ENCODE results near the gene GRK4. TPM values are rescaled to one million over a fixed set of nuclear protein-coding genes. Genes with fewer than 3 reads are reported as not detected.

Gene GRK4
- total and polyA plus RNA-seq, 10 of the 15 experiments (the other 5 are each of a cell fraction or from before 2014, with no cell fraction given): 1.1 to 4.0 (median 2.5) TPM

DNA sequence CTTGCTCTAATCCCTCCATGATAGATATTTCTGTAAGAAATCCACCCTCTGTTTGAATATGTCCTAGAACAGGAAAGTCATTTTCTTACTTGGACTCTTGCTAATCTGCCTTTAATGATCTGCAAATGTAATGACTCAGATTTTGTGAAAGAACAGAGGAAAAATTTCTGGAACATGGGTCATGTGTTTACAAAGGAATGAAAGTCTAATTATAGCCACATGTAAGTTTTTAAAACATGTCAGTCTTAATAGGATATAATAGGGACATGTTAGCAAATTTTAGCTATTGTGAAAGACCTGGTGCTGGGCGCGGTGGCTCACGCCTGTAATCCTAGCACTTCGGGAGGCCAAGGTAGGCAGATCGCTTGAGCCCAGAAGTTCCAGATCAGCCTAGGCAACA, 47.6 kb downstream of the GRK4 start (continued):
- TF ChIP-seq, protein P1, sequence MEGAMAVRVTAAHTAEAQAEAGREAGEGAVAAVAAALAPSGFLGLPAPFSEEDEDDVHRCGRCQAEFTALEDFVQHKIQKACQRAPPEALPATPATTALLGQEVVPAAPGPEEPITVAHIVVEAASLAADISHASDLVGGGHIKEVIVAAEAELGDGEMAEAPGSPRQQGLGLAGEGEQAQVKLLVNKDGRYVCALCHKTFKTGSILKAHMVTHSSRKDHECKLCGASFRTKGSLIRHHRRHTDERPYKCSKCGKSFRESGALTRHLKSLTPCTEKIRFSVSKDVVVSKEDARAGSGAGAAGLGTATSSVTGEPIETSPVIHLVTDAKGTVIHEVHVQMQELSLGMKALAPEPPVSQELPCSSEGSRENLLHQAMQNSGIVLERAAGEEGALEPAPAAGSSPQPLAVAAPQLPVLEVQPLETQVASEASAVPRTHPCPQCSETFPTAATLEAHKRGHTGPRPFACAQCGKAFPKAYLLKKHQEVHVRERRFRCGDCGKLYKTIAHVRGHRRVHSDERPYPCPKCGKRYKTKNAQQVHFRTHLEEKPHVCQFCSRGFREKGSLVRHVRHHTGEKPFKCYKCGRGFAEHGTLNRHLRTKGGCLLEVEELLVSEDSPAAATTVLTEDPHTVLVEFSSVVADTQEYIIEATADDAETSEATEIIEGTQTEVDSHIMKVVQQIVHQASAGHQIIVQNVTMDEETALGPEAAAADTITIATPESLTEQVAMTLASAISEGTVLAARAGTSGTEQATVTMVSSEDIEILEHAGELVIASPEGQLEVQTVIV (IDR thresholded peaks at IDR 0.05; ENCODE audit: borderline replicate concordance, partially characterized antibody): no peak
- TF ChIP-seq SRF (IDR thresholded peaks at IDR 0.05; ENCODE audit: low read depth in 2 of 2, low read length in 2 of 2): no peak

DNA sequence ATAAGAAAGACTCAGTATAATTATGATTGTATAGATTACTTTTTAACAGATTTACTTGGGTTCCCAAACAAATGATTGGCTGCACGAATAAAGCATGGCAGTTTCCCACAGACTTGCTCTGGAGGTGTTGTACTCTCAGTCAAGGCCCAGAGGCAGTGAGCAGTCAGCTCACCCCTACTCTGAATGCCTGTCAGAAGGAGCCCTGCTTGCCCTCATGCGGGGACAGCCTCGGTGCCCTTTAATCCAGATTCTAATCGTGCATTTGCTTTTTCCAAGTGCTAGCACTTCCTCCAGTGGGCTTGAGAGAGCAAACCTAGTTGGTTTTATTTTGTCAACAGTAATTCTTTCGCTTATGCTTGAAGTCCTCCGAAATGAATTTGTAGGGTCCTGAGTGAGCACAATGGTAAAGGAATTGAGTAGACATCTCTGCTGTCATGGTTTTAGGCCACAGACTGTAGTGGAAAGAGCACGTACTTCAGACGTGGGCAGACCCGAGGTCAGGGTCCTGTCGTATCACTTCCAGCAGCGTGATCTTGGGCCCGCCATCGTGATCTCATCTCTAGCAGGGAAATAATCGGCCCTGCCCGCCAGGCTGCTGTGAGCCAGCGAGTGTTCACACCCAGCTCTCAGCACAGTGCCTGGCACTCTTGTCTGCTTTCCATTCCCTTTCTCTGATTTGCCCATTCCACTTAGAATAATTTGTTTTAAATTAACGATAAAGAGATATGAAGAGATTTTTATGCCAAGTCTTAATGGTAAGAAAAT, 48.3 kb downstream of the GRK4 start:
- Histone ChIP-seq H3K9ac (ENCODE audit: control insufficient read depth, insufficient read depth, low read length) (no peak overlapping the region), H3K79me2 (ENCODE audit: control insufficient read depth, insufficient read depth, low read length) (no peaks in the 10 kb centered on the region), H3K9me3 (replicated peaks; ENCODE audit: control insufficient read depth, insufficient read depth, low read length) (no peaks in the 10 kb centered on the region), H3K4me2 (ENCODE audit: control insufficient read depth, insufficient read depth) (no peak overlapping the region), H3K4me1 (ENCODE audit: control insufficient read depth, insufficient read depth, low read length) (peaks cover 25% of the 10 kb centered on the region), H3K4me3 (no peak overlapping the region), H3K27me3 (replicated peaks in 1 of 2; ENCODE audit: control insufficient read depth in 2 of 2, insufficient read depth in 2 of 2, low read length in 1 of 2) (no peaks in the 10 kb centered on the region; a peak in 1 of 4 replicates), H2AFZ (ENCODE audit: control insufficient read depth, low read depth, low read length) (no peak overlapping the region), H3K27ac (ENCODE audit: control insufficient read depth, insufficient read depth) (no peak overlapping the region), H3K36me3 (ENCODE audit: control insufficient read depth in 2 of 2, insufficient read depth in 2 of 2, low read length in 1 of 2) (no peaks in the 10 kb centered on the region), H4K20me1 (ENCODE audit: control insufficient read depth, insufficient read depth) (no peaks in the 10 kb centered on the region)
- POLR2A ChIA-PET: no interaction called here
- in situ Hi-C loops (cut with MboI) (no loop called here), intact Hi-C loops (cut with micrococcal nuclease; ENCODE audit: unreplicated experiment) (no loop called here)
- RAD21 ChIA-PET (ENCODE audit: unreplicated experiment): interaction anchor here (3.5 kb wide), 1 partner anchor 26 kb away, joined by 22 read pairs; no protein-coding TSS in a partner anchor
- 88% methylated on average over 17 of the region's 17 CpGs for WGBS (ENCODE audit: insufficient coverage, insufficient replicate concordance, low lambda C conversion rate, missing lambda C conversion rate)
- CTCF ChIA-PET: no interaction called here
- ATAC-seq (no peak), FAIRE-seq (no peak), DNase-seq (ENCODE audit: low read depth, low spot score) (no peak)
- SMC1A ChIA-PET (ENCODE audit: uncharacterized antibody, unreplicated experiment): no interaction called here
- TF ChIP-seq, protein P2, sequence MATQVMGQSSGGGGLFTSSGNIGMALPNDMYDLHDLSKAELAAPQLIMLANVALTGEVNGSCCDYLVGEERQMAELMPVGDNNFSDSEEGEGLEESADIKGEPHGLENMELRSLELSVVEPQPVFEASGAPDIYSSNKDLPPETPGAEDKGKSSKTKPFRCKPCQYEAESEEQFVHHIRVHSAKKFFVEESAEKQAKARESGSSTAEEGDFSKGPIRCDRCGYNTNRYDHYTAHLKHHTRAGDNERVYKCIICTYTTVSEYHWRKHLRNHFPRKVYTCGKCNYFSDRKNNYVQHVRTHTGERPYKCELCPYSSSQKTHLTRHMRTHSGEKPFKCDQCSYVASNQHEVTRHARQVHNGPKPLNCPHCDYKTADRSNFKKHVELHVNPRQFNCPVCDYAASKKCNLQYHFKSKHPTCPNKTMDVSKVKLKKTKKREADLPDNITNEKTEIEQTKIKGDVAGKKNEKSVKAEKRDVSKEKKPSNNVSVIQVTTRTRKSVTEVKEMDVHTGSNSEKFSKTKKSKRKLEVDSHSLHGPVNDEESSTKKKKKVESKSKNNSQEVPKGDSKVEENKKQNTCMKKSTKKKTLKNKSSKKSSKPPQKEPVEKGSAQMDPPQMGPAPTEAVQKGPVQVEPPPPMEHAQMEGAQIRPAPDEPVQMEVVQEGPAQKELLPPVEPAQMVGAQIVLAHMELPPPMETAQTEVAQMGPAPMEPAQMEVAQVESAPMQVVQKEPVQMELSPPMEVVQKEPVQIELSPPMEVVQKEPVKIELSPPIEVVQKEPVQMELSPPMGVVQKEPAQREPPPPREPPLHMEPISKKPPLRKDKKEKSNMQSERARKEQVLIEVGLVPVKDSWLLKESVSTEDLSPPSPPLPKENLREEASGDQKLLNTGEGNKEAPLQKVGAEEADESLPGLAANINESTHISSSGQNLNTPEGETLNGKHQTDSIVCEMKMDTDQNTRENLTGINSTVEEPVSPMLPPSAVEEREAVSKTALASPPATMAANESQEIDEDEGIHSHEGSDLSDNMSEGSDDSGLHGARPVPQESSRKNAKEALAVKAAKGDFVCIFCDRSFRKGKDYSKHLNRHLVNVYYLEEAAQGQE (IDR thresholded peaks at IDR 0.05; ENCODE audit: low read depth, low read length): no peak
- no peak for TF ChIP-seq CBFB (IDR thresholded peaks at IDR 0.05; ENCODE audit: low read depth)
- TF ChIP-seq MYC (IDR thresholded peaks at IDR 0.05; ENCODE audit: insufficient read depth, insufficient read length, insufficient replicate concordance, low read length, severe bottlenecking): no peak
- TF ChIP-seq BRCA1 (IDR thresholded peaks at IDR 0.05; ENCODE audit: low read depth, low read length): no peak
- TF ChIP-seq, protein P3, sequence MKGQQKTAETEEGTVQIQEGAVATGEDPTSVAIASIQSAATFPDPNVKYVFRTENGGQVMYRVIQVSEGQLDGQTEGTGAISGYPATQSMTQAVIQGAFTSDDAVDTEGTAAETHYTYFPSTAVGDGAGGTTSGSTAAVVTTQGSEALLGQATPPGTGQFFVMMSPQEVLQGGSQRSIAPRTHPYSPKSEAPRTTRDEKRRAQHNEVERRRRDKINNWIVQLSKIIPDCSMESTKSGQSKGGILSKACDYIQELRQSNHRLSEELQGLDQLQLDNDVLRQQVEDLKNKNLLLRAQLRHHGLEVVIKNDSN (IDR thresholded peaks at IDR 0.05; ENCODE audit: borderline replicate concordance, extremely low read length, insufficient read depth, low read depth, low read length): no peak
- no peak for TF ChIP-seq MTA3 (IDR thresholded peaks at IDR 0.05; ENCODE audit: borderline replicate concordance, low read length)
- no peak for TF ChIP-seq CREB1 (IDR thresholded peaks at IDR 0.05; ENCODE audit: low read depth)
- TF ChIP-seq ESRRA (IDR thresholded peaks at IDR 0.05; ENCODE audit: low read length): no peak
- no peak for TF ChIP-seq ZBED1 (IDR thresholded peaks at IDR 0.05; ENCODE audit: borderline replicate concordance)
- no peak for TF ChIP-seq NBN (IDR thresholded peaks at IDR 0.05)
- no peak for TF ChIP-seq RFX5 (IDR thresholded peaks at IDR 0.05; ENCODE audit: low read depth, low read length)
- TF ChIP-seq SP1 (IDR thresholded peaks at IDR 0.05; ENCODE audit: low read depth, low read length): no peak
- no TSS peak for BruUV-seq (replicated peaks)
